Suprapubic skin (tissue), 4 donors: ENCODE results near the gene NLRC5. TPM values are rescaled to one million over a fixed set of nuclear protein-coding genes. Genes with fewer than 3 reads are reported as not detected.

Source experiments
- DNase-seq, 2 donors: peaks; one replicate each; pipeline ENCODE4 v3.0.0-alpha.2; 2019; ENCODE audit warnings: low spot score in 2 of 2
- H3K27ac ChIP-seq: fragments of 200-600 bp; sonication (generic); one replicate; pipeline ENCODE4 v1.5.1; 2019
- H3K27me3 ChIP-seq: fragments of 200-600 bp; sonication (generic); one replicate; pipeline ENCODE4 v1.5.1; 2019
- H3K36me3 ChIP-seq: fragments of 200-600 bp; sonication (generic); one replicate; pipeline ENCODE4 v1.5.1; 2019
- H3K4me1 ChIP-seq: fragments of 200-600 bp; sonication (generic); one replicate; pipeline ENCODE4 v1.5.1; 2019
- H3K4me3 ChIP-seq: fragments of 200-600 bp; sonication (generic); one replicate; pipeline ENCODE4 v1.5.1; 2019; ENCODE audit warnings: mild to moderate bottlenecking
- H3K9me3 ChIP-seq: fragments of 200-600 bp; sonication (generic); one replicate; pipeline ENCODE4 v1.5.1; 2019
- CTCF ChIP-seq, 2 donors: fragments of 200-600 bp in 1 of 2; fragments of 450-650 bp in 1 of 2; sonication (generic) in 1 of 2; IDR thresholded peaks; one replicate each; pipeline ENCODE4 v1.5.1; 2016 to 2019; ENCODE audit warnings: antibody characterized with exemption in 2 of 2, mild to moderate bottlenecking in 1 of 2, moderate library complexity in 1 of 2
- EP300 ChIP-seq: sonication (generic); formaldehyde crosslinking; IDR thresholded peaks from one replicate; pipeline ENCODE4 v1.6.1; 2017; ENCODE audit warnings: antibody characterized with exemption
- POLR2A ChIP-seq, 2 donors: fragments of 450-650 bp; IDR thresholded peaks; one replicate each; pipeline ENCODE4 v1.6.1; 2017; ENCODE audit warnings: antibody characterized with exemption in 2 of 2, mild to moderate bottlenecking in 2 of 2, moderate library complexity in 2 of 2
- POLR2AphosphoS5 ChIP-seq, 3 donors: sonication (generic); formaldehyde crosslinking; IDR thresholded peaks; one replicate each; pipeline ENCODE4 v1.6.1; 2017; ENCODE audit warnings: antibody characterized with exemption in 3 of 3
- WGBS: methylation state at CpG from one replicate; pipeline ENCODE4 v1.1.5; 2018; 5-methylcytosine and 5-hydroxymethylcytosine counted together
- total RNA-seq, 4 donors: library from RNA; depleted of rRNA; stranded (reverse); fragments of >200 nt; gene quantifications; one replicate each; pipeline ENCODE4 v1.1.0, GENCODE V29; 2016

The NLRC5 gene
- total RNA-seq, 4 donors from 2014 or later: 36.9 to 133 (median 54.4) TPM

- H3K27ac ChIP-seq: no peak overlapping the region
- no peak overlapping the region for H3K4me3 ChIP-seq
- H3K36me3 ChIP-seq: peaks cover 57% of the 10 kb centered on the region
- H3K9me3 ChIP-seq: no peaks in the 10 kb centered on the region
- H3K4me1 ChIP-seq: peaks cover 10% of the 10 kb centered on the region
- TF ChIP-seq CTCF (IDR thresholded peaks at IDR 0.05): peak; percentile 10 to 55
- TF ChIP-seq POLR2AphosphoS5 (IDR thresholded peaks at IDR 0.05): no peak
- TF ChIP-seq POLR2A (IDR thresholded peaks at IDR 0.05): no peak
- no peak for TF ChIP-seq EP300
- 39% methylated on average over 9 of the region's 13 CpGs for WGBS
- peak; percentile 85 to 86 for DNase-seq
- no peaks in the 10 kb centered on the region for H3K27me3 ChIP-seq
These were observed 56.5 kb downstream of the NLRC5 start for GRCh38 chr16:57045694-57046381.

DNA sequence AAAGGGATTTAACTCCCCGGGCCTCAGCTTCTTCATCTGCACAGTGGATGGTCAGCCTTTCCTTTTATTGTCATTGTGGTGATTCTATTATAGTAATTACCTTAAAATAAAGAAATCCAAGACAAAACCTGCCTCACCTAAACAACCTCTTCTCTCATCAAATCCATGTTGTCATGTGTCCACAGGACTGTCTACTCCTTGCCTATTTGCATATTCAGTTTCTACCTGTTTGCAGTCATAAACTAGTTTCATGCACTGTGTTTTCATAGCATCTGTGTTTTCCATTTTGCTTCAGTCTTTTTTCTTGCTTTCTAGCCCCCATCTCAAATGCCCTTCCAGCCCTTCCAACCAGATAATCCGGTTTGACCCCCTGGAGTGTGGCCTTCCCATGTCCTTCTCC, 58.7 kb downstream of the NLRC5 start:
- 82% methylated on average over 2 of the region's 2 CpGs for WGBS
- no peak for DNase-seq
- Histone ChIP-seq H3K27ac (no peak overlapping the region), H3K4me3 (no peak overlapping the region), H3K4me1 (peaks cover 4% of the 10 kb centered on the region), H3K36me3 (peaks cover 46% of the 10 kb centered on the region), H3K27me3 (no peaks in the 10 kb centered on the region), H3K9me3 (no peaks in the 10 kb centered on the region)
- TF ChIP-seq POLR2AphosphoS5 (IDR thresholded peaks at IDR 0.05) (no peak), CTCF (IDR thresholded peaks at IDR 0.05) (no peak), EP300 (no peak), POLR2A (IDR thresholded peaks at IDR 0.05) (no peak)

- Histone ChIP-seq H3K4me3 (no peak overlapping the region), H3K27me3 (no peaks in the 10 kb centered on the region), H3K27ac (no peak overlapping the region), H3K4me1 (peaks cover 4% of the 10 kb centered on the region), H3K9me3 (no peaks in the 10 kb centered on the region), H3K36me3 (peaks cover 55% of the 10 kb centered on the region)
- no peak for TF ChIP-seq CTCF (IDR thresholded peaks at IDR 0.05)
- TF ChIP-seq POLR2AphosphoS5 (IDR thresholded peaks at IDR 0.05): no peak
- WGBS: 97% methylated on average over 4 of the region's 4 CpGs
- DNase-seq: no peak
These were observed 60.3 kb downstream of the NLRC5 start for GRCh38 chr16:57049678-57050077.

- 93% methylated on average over 11 of the region's 11 CpGs for WGBS
- peaks cover 72% of the 10 kb centered on the region for H3K36me3 ChIP-seq
These were observed 62.4 kb downstream of the NLRC5 start for GRCh38 chr16:57051696-57052228.

More at GRCh38 chr16:57051696-57052228, 62.4 kb downstream of the NLRC5 start:
- TF ChIP-seq POLR2AphosphoS5 (IDR thresholded peaks at IDR 0.05): no peak
- TF ChIP-seq EP300: no peak
- no peak for TF ChIP-seq POLR2A (IDR thresholded peaks at IDR 0.05)
- no peak for TF ChIP-seq CTCF (IDR thresholded peaks at IDR 0.05)
- no peaks in the 10 kb centered on the region for H3K4me1 ChIP-seq
- no peak overlapping the region for H3K27ac ChIP-seq
- H3K27me3 ChIP-seq: no peaks in the 10 kb centered on the region
- H3K9me3 ChIP-seq: no peaks in the 10 kb centered on the region
- no peak for DNase-seq
- no peak overlapping the region for H3K4me3 ChIP-seq
